Gastrocnemius medialis (tissue), 4 donors: ENCODE data around the gene INAFM2.

Experiments used
- CTCF ChIP-seq, 5 experiments: fragments of 450-650 bp in 3 of 5; fragments of 200-600 bp in 2 of 5; sonication (generic) in 2 of 5; IDR thresholded peaks in 4 of 5; conservative IDR thresholded peaks in 1 of 5; 1 replicate in 4 of 5; 2 replicates in 1 of 5; pipeline ENCODE4 v1.5.1; 2016 to 2019; ENCODE audit warnings: antibody characterized with exemption in 5 of 5, mild to moderate bottlenecking in 3 of 5, moderate library complexity in 3 of 5
- POLR2A ChIP-seq, 2 donors: fragments of 450-650 bp; IDR thresholded peaks; one replicate each; pipeline ENCODE4 v1.6.1; 2017; ENCODE audit warnings: antibody characterized with exemption in 2 of 2, mild to moderate bottlenecking in 2 of 2, moderate library complexity in 2 of 2

GRCh38 chr15:40369474-40369869 lies 46.0 kb downstream of the INAFM2 start:
- TF ChIP-seq CTCF (IDR thresholded peaks at IDR 0.05 in 4 of 5, conservative IDR thresholded peaks at IDR 0.05 in 1 of 5) = no peak
- no peak for TF ChIP-seq POLR2A (IDR thresholded peaks at IDR 0.05)
